HCT116 (cell line): ENCODE results near the gene PEBP1.

Source experiments
- CEBPB ChIP-seq: IDR thresholded peaks from 2 replicates; pipeline ENCODE4 v1.6.1; 2012; ENCODE audit warnings: low read depth
- CTCF ChIP-seq, 3 experiments: fragments of 200-600 bp in 1 of 3; sonication (generic) in 1 of 3; IDR thresholded peaks in 2 of 3; conservative IDR thresholded peaks in 1 of 3; 2 replicates each; pipeline ENCODE4 v1.5.1; 2012 to 2017; ENCODE audit warnings: low read depth in 2 of 3, low read length in 2 of 3, antibody characterized with exemption in 1 of 3, borderline replicate concordance in 1 of 3, control low read depth in 1 of 3, mild to moderate bottlenecking in 1 of 3, mixed read lengths in 1 of 3, mixed run types in 1 of 3, moderate library complexity in 1 of 3; ENCODE audit not compliant: insufficient read depth in 1 of 3
- JUND ChIP-seq: IDR thresholded peaks from 2 replicates; pipeline ENCODE4 v1.6.1; 2012
- POLR2A ChIP-seq: IDR thresholded peaks from 2 replicates; pipeline ENCODE4 v1.7.0; 2011; ENCODE audit warnings: borderline replicate concordance; ENCODE audit not compliant: insufficient read depth, insufficient read length; ENCODE audit errors: extremely low read depth
- SP1 ChIP-seq: IDR thresholded peaks from 2 replicates; pipeline ENCODE4 v1.6.1; 2012; ENCODE audit warnings: low read depth
- TCF7L2 ChIP-seq: IDR thresholded peaks from 2 replicates; pipeline ENCODE4 v1.7.0; 2011; ENCODE audit warnings: borderline replicate concordance, inconsistent platforms; ENCODE audit not compliant: insufficient read depth, insufficient read length; ENCODE audit errors: extremely low read depth

GRCh38 chr12:118103601-118104382 is 32.1 kb upstream of the PEBP1 start, which contains the start of gene VSIG10:
- TF ChIP-seq CTCF (IDR thresholded peaks at IDR 0.05 in 2 of 3, conservative IDR thresholded peaks at IDR 0.05 in 1 of 3; ENCODE audit: borderline replicate concordance in 1 of 3, insufficient read depth in 1 of 3, low read depth in 2 of 3, low read length in 2 of 3) (no peak), TCF7L2 (no peak), CEBPB (no peak), SP1 (peak; percentile 18; the same call in 1 of the 2 replicates), POLR2A (peak; percentile 41), JUND (no peak)
